MM.1S (cell line): Measurements from ENCODE around the gene SLIT3.

Source experiments
- EZH2 ChIP-seq: fragments of 300-600 bp; sonication (generic); optimal IDR thresholded peaks from 2 replicates; pipeline ENCODE3; 2017; ENCODE audit warnings: low read depth, mild to moderate bottlenecking, antibody characterized with exemption, low read length, mixed read lengths
- TF ChIP-seq, protein P1 (sequence below): fragments of 300-600 bp; sonication (generic); IDR thresholded peaks from 2 replicates; pipeline ENCODE4 v1.5.1; 2016; ENCODE audit warnings: antibody characterized with exemption, low read length, mixed read lengths

DNA sequence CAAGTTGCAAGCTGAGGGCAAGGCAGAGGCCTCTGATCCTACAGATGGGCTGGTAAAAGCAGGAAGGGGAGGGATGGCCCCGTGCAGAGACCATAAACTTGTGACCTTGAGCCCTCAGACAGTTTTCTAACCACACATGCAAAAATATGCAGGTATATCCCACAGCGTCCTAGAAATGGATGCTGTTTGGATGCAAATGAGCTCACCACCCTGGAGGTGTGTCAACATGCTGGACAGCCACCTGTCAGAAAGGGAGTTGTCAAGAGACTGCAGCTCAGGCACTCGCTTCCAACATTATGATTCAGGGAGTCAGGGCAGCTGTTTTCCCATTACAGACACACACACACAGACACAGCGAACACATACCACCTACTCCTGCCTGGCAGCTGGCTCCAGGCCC lies 624.4 kb downstream of the SLIT3 start:
- TF ChIP-seq, protein P1, sequence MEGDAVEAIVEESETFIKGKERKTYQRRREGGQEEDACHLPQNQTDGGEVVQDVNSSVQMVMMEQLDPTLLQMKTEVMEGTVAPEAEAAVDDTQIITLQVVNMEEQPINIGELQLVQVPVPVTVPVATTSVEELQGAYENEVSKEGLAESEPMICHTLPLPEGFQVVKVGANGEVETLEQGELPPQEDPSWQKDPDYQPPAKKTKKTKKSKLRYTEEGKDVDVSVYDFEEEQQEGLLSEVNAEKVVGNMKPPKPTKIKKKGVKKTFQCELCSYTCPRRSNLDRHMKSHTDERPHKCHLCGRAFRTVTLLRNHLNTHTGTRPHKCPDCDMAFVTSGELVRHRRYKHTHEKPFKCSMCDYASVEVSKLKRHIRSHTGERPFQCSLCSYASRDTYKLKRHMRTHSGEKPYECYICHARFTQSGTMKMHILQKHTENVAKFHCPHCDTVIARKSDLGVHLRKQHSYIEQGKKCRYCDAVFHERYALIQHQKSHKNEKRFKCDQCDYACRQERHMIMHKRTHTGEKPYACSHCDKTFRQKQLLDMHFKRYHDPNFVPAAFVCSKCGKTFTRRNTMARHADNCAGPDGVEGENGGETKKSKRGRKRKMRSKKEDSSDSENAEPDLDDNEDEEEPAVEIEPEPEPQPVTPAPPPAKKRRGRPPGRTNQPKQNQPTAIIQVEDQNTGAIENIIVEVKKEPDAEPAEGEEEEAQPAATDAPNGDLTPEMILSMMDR: no peak
- TF ChIP-seq EZH2: no peak
